Measurements from ENCODE around the gene HMHB1. TPM values are rescaled to one million over a fixed set of nuclear protein-coding genes. Genes with fewer than 3 reads are reported as not detected.

HMHB1 gene
- polyA plus RNA-seq = not detected in 2 replicates

DNA sequence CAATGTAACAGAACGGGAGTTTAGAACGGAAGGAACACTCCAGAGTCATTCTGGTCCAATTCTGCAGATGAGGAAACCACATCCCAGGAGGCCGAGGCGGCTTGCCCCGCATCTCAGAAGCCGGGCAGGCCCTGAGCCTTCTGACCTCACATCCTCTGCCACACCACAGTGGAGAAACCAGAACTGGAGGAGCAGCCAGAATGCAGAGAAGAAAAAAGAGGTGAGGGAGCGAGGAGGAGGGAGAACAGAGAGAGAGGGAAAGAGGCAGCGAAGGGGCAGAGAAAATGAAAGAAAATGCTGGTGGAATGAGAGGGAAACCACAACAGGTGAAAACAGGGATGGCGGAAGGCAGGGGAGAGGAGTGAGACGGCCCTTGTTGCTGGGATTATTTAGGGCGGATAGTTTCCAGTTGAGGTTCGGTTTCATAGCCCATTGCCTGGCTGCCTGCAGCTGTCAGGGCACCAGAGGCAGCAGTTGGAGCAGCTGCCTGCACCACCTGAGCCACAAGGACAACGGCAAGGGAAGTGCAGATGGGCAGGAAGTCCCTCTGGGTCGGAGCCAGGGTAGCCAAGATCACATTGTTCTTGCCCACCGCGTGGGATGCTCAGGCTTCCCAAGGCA is at the start of gene HMHB1:
TSS of gene HMHB1 (plus strand) at position 77 of the 621 bp plus-strand sequence.

